ENCODE data around the gene ZNF335. TPM values are rescaled to one million over a fixed set of nuclear protein-coding genes. Genes with fewer than 3 reads are reported as not detected.

The ZNF335 gene
- total RNA-seq, 4 donors from 2014 or later: 14.5 to 29.1 (median 19.7) TPM

DNA sequence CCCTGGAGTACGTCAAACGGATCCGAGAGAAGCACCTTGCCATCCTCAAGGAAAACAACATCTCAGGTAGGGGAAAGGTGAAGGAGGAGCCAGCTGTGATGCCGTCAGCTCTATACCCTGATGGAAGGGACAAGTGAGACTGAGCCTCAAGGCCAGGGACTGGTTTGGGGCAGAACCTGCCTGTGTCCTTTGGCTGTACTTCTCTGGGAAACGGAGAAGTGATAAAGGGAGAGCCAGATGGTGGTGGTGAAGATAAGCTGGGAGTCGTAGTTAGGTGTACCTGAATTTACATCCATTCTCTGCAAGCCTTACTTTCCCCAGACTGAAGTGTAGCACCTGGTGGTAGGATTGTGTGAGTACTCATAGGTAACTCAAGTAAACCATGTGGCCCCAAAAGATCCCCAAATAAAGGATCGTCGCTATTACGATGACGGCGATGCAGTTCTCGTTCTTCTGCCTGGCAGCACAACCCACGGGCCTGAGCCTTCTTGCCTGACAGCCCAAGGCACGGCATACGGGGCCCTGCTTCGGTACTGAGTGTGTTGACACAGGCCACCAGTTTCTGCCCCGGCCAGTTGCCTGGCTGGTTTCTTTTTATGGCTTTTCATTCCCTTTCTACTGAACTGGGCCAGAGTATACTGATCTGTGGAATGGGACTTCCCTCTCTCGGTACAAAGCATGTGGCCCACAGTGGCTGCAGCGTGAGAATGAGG lies 26.9 kb downstream of the ZNF335 start:
- DNase-seq (ENCODE audit: low spot score) (no peak), ATAC-seq (ENCODE audit: low FRiP score) (no peak)
- TF ChIP-seq, protein P1, sequence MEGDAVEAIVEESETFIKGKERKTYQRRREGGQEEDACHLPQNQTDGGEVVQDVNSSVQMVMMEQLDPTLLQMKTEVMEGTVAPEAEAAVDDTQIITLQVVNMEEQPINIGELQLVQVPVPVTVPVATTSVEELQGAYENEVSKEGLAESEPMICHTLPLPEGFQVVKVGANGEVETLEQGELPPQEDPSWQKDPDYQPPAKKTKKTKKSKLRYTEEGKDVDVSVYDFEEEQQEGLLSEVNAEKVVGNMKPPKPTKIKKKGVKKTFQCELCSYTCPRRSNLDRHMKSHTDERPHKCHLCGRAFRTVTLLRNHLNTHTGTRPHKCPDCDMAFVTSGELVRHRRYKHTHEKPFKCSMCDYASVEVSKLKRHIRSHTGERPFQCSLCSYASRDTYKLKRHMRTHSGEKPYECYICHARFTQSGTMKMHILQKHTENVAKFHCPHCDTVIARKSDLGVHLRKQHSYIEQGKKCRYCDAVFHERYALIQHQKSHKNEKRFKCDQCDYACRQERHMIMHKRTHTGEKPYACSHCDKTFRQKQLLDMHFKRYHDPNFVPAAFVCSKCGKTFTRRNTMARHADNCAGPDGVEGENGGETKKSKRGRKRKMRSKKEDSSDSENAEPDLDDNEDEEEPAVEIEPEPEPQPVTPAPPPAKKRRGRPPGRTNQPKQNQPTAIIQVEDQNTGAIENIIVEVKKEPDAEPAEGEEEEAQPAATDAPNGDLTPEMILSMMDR (IDR thresholded peaks at IDR 0.05): no peak

DNA sequence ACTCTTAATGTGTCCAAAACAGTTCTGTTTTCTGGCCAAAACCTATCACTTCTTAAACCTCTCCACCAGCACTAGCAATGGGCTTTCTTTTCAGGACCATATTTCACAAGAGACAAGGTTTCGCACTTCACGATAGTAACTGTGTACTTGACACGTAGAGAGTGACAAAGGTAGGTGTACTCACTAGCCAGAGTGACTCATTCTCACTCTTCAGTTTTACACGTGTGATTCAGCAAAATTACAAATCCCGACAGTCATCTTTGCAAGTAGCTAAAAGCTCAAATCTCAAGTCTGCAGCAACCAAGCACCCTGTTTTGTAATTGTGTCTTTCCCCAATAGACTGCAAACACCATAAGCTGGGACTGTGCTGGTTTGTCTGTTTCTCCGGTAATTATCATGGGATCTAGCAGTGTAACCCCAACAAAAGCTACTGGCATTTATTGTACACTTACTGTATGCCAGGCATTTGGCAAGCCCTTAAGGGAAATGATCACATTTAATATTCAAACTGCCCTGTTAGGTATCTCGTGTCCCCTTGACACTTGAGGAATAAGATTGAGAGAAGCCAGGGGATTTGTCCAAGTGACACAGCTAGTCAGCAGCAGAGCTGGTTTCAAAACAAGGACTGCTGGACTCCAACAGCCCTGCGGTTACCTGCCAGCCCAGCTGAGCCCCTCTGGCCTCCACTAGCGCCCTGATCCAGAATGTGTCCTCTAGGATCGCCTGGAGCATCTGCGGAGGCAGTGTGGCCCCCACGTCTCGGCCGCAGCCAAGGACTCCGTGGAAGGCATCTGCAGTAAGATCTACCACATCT lies 27.6 kb downstream of the ZNF335 start:
- ATAC-seq (ENCODE audit: low FRiP score): no peak
- no peak for DNase-seq (ENCODE audit: low spot score)
- TF ChIP-seq, protein P1 (IDR thresholded peaks at IDR 0.05): no peak

DNA sequence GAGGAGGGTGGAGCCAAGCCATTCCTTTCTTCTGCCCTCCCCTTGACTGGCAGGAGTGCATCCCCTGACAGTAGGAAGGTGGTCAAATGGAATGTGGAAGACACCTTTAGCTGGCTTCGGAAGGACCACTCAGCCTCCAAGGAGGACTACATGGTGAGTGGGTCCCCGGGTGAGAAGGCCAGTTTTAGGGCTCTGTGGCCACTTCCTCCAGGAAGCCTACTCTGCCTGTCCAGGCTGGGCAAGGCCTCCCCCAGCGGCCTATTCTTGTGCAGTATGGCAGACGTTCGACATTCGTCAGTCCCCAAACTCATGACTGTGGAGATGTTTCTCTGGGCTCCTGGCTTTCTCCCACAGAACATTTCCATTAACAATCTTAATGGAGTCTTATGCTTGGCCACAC lies 28.4 kb downstream of the ZNF335 start:
- TF ChIP-seq, protein P1 (IDR thresholded peaks at IDR 0.05): no peak
- DNase-seq (ENCODE audit: low spot score) (no peak), ATAC-seq (ENCODE audit: low FRiP score) (no peak)

DNA sequence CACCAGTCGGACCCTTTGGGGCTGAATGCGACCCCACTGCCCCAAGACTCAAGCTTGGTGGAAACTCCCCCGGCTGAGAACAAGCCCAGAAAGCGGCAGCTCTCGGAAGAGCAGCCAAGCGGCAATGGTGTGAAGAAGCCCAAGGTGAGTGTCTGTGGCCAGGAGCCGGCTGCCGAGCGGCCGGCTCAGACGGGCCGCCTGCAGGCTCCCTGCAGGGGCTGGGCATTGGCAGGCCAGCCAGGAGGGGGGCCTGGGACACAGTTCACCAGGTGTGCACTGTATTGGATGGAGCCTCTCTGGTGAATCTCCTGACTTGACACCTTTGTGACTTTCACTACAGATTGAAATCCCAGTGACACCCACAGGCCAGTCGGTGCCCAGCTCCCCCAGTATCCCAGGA lies 31.5 kb downstream of the ZNF335 start:
- TF ChIP-seq, protein P1 (IDR thresholded peaks at IDR 0.05): no peak
- ATAC-seq (ENCODE audit: low FRiP score) (no peak), DNase-seq (ENCODE audit: low spot score) (no peak)

DNA sequence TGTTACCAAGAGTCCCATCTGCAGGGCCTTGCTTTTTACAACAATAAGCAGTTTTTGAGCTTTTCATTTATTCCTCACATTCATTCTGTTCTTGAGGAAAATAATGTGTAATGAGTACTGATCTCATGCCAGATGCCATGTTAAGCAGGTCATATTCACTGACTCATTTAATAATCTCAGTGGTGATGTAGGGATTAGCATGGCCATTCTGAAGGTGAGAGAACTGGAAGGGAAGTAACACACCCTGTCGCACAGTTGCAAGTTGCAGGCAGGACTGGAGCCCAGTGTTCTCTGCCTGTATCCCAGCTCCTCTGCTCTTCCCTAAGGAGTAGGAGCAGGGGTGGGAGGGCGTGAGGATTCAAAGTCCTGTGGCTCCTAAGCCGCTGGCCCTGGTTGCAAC lies 31.9 kb downstream of the ZNF335 start:
- no peak for ATAC-seq (ENCODE audit: low FRiP score)
- DNase-seq (ENCODE audit: low spot score): no peak
- TF ChIP-seq, protein P1 (IDR thresholded peaks at IDR 0.05): no peak

DNA sequence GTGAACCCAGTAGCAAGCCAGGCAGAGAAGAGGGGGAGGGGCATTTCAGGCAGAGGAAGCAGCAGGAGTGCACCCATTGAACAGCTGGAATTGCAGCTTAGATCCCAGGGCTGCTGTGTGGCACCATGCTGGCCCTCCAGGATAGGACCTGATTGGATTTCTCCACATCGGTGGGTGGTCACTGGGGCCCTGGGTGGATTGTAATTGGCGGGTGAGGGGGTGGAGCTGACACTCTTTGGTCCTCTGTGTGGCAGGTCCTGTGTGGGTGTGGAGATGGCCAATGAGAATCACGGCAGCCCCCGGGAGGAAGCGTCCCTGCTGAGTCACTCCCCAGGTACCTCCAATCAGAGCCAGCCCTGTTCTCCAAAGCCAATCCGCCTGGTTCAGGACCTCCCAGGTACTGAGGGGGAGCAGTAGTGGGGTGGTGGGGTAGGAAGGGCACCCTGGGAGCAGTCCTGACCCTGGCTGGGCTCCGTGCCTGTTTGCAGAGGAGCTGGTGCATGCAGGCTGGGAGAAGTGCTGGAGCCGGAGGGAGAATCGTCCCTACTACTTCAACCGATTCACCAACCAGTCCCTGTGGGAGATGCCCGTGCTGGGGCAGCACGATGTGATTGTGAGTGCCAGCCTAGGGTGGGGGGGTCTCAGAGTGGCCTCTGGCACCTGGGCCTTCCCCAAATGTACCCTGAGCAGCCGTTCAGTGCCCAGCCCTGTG lies 33.1 kb downstream of the ZNF335 start:
- TF ChIP-seq, protein P1 (IDR thresholded peaks at IDR 0.05): no peak
- no peak for ATAC-seq (ENCODE audit: low FRiP score)
- no peak for DNase-seq (ENCODE audit: low spot score)
